Lung (tissue), 12 donors: ENCODE data around the gene COLGALT1. TPM values are rescaled to one million over a fixed set of nuclear protein-coding genes. Genes with fewer than 3 reads are reported as not detected.
A peak's percentile ranks its signal among the peaks of the same experiment; 100 is the strongest.

Experiments
- ATAC-seq: fragments of 200-7000 bp; cut with Tn5 transposase; one replicate; pipeline ENCODE4 v1.9.1; 2020; ENCODE audit warnings: moderate number of reproducible peaks; ENCODE audit not compliant: insufficient read depth, low FRiP score
- DNase-seq, 3 donors: peaks; one replicate each; pipeline ENCODE4 v3.0.0-alpha.2; 2013 to 2017
- H3K27ac ChIP-seq, 2 donors: one replicate each; pipeline ENCODE4 v1.5.1; 2013; ENCODE audit warnings: mild to moderate bottlenecking in 2 of 2, moderate library complexity in 2 of 2, control low read depth in 1 of 2, inconsistent platforms in 1 of 2, low read depth in 1 of 2, low read length in 1 of 2
- H3K27me3 ChIP-seq, 3 donors: one replicate each; pipeline ENCODE4 v1.5.1; 2013; ENCODE audit warnings: low read length in 2 of 3; ENCODE audit not compliant: control insufficient read depth in 3 of 3, insufficient read depth in 3 of 3
- H3K36me3 ChIP-seq, 4 donors: one replicate each; pipeline ENCODE4 v1.5.1; 2013; ENCODE audit warnings: low read length in 4 of 4, mild to moderate bottlenecking in 1 of 4, moderate library complexity in 1 of 4; ENCODE audit not compliant: control insufficient read depth in 4 of 4, insufficient read depth in 4 of 4
- H3K4me1 ChIP-seq, 5 donors: one replicate each; pipeline ENCODE4 v1.5.1; 2013; ENCODE audit warnings: low read length in 5 of 5, mild to moderate bottlenecking in 2 of 5, moderate library complexity in 1 of 5; ENCODE audit not compliant: control insufficient read depth in 5 of 5, insufficient read depth in 5 of 5
- H3K4me3 ChIP-seq: one replicate; pipeline ENCODE4 v1.5.1; 2013; ENCODE audit warnings: mild to moderate bottlenecking, control low read depth, moderate library complexity
- H3K9ac ChIP-seq, 2 donors: one replicate each; pipeline ENCODE4 v1.5.1; 2013; ENCODE audit warnings: low read length in 2 of 2, control low read depth in 1 of 2; ENCODE audit not compliant: insufficient read depth in 1 of 2
- H3K9me3 ChIP-seq, 4 donors: one replicate each; pipeline ENCODE4 v1.5.1; 2013; ENCODE audit warnings: low read length in 3 of 4, mild to moderate bottlenecking in 1 of 4, moderate library complexity in 1 of 4; ENCODE audit not compliant: control insufficient read depth in 4 of 4, insufficient read depth in 3 of 4
- CTCF ChIP-seq: IDR thresholded peaks from 2 replicates; pipeline ENCODE4 v1.5.1; 2012; ENCODE audit warnings: mild to moderate bottlenecking; ENCODE audit errors: control extremely low read depth, extremely low read depth
- WGBS, 2 donors: extraction: QIAGEN DNeasy Blood & Tissue Kit; methylation state at CpG; one replicate each; pipeline ENCODE4 v1.1.7; 2013; 5-methylcytosine and 5-hydroxymethylcytosine counted together
- polyA plus RNA-seq, 2 donors: library from polyadenylated mRNA; stranded (reverse); fragments of 200-250 nt; gene quantifications; one replicate each; pipeline ENCODE4 v1.2.1, GENCODE V29; 2013
- total RNA-seq, 2 donors: library from RNA; depleted of rRNA in 1 of 2; stranded (reverse); fragments of >200 nt in 1 of 2; gene quantifications; one replicate each; pipeline ENCODE4 v1.2.1, GENCODE V29; 2014 to 2021
- donor health status: control.
- donor health status: control.
- donor health status: Bipolar disorder and iron deficiency.
- donor health status: healthy.
- donor health status: DM: yes; HTN: yes; CAD: no.

Gene COLGALT1
- total and polyA plus RNA-seq, 4 donors = 39.9 to 129 (median 85.1) TPM

- WGBS, 2 donors = 78 to 83% methylated on average over 34 of the region's 34 CpGs
- Histone ChIP-seq H3K9me3 (no peaks in the 10 kb centered on the region), H3K4me3 (no peak overlapping the region), H3K4me1 (peaks cover 0 to 3% (median 0%) of the 10 kb centered on the region in 5 donors), H3K27ac (no peak overlapping the region), H3K9ac (no peak overlapping the region), H3K36me3 (peaks cover 11 to 72% (median 35%) of the 10 kb centered on the region in 4 donors), H3K27me3 (no peaks in the 10 kb centered on the region)
- ATAC-seq (no peak), DNase-seq (peak; percentile 48 to 89 (median 52))
- no peak for TF ChIP-seq CTCF
Measured at GRCh38 chr19:17576758-17577456, 21.5 kb downstream of the COLGALT1 start.

GRCh38 chr19:17577457-17578097 is 22.1 kb downstream of the COLGALT1 start:
- Histone ChIP-seq H3K9ac (no peak overlapping the region), H3K27me3 (no peaks in the 10 kb centered on the region), H3K27ac (no peak overlapping the region), H3K36me3 (peaks cover 11 to 70% (median 37%) of the 10 kb centered on the region in 4 donors), H3K4me3 (no peak overlapping the region), H3K4me1 (peaks cover 0 to 3% (median 0%) of the 10 kb centered on the region in 5 donors), H3K9me3 (no peaks in the 10 kb centered on the region)
- DNase-seq (no peak), ATAC-seq (no peak)
- no peak for TF ChIP-seq CTCF
- WGBS, 2 donors = 88% methylated on average over 22 of the region's 22 CpGs

- ATAC-seq (peak; percentile 60), DNase-seq (peak; percentile 19 to 42 (median 34))
- no peak overlapping the region for H3K27ac ChIP-seq
- no peaks in the 10 kb centered on the region for H3K27me3 ChIP-seq
- H3K9ac ChIP-seq = no peak overlapping the region
- H3K4me1 ChIP-seq = peaks cover 0 to 3% (median 0%) of the 10 kb centered on the region in 5 donors
- TF ChIP-seq CTCF = no peak
- no peak overlapping the region for H3K4me3 ChIP-seq
- 66 to 69% methylated on average over 16 of the region's 16 CpGs for WGBS, 2 donors
- H3K9me3 ChIP-seq = no peaks in the 10 kb centered on the region
- H3K36me3 ChIP-seq = peaks cover 6 to 64% (median 33%) of the 10 kb centered on the region in 4 donors
Measured at GRCh38 chr19:17579661-17580244, 24.3 kb downstream of the COLGALT1 start.
